ENCODE data around the gene PUM2. TPM values are rescaled to one million over a fixed set of nuclear protein-coding genes. Genes with fewer than 3 reads are reported as not detected.

Gene PUM2
- total and polyA plus RNA-seq, 2 of the 13 experiments (the other 11 are each of a cell fraction or from before 2014, with no cell fraction given): 69.6 to 69.8 TPM

DNA sequence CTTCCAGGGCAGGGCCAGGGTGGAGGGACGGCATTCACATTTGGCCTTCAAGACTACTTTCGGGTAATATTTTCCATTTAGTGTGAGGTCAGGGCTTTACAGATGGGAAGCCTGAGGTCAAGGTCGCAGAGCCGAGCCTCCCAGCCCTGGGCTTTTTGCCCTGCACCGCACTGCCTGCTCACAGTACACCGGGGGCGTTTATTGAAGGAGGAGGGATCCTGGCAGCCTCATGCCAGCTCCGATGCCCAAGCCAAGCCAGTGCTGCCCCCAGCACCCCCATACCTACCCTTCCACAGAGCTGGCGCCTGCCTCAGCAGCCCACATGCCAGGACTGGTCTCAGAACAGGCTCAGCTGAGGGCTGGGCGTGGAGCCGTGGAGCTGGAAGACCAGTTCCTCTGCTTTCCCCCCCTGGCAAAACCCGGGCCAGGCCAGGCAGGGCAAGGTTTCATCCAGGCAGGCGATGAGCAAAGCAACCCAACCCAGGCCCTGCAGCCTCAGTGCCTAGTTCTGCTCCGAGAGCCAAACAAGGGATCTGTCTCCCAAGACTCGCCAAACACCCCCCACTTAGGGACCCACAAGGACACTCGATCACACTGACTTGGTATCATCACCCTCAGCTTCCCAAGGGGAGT lies 137.7 kb downstream of the PUM2 start:
- no peaks in the 10 kb centered on the region; a peak in 1 of 5 replicates for H3K36me3 ChIP-seq (replicated peaks in 1 of 2; ENCODE audit: control insufficient read depth in 1 of 2, insufficient read depth in 2 of 2, low read length in 2 of 2)
- no peaks in the 10 kb centered on the region for H4K20me1 ChIP-seq (ENCODE audit: insufficient read depth, low read length)
- H3K4me1 ChIP-seq (ENCODE audit: insufficient read depth, low read length): peaks cover 100% of the 10 kb centered on the region
- peak overlapping the region; percentile 74 for H3K4me2 ChIP-seq (ENCODE audit: low read depth, low read length)
- H3K79me2 ChIP-seq (ENCODE audit: insufficient read depth, low read length): peaks cover 41% of the 10 kb centered on the region
- BruUV-seq (replicated peaks): no TSS peak
- H3K4me3 ChIP-seq (replicated peaks in 1 of 3; ENCODE audit: insufficient read depth in 1 of 3, low read depth in 2 of 3, low read length in 3 of 3): peak overlapping the region in 1 of 3 experiments; percentile 39; a peak in 2 of 6 replicates
- no peak overlapping the region; the same call in none of the 2 replicates for H3K9ac ChIP-seq (ENCODE audit: insufficient read depth, low read depth, low read length)
- FAIRE-seq: no peak
- ChIA-PET POLR2A (interaction anchor here (1.0 to 3.3 kb wide), 8 partner anchors 8 to 33 kb away, joined by 3 to 59 read pairs (median 6); partner anchors contain the start of gene SDC1), CTCF (ENCODE audit: low intra/inter-chr PET ratio, low total read pairs) (no interaction called here)
- in situ Hi-C loops (cut with HindIII; ENCODE audit: extremely low pct_ligation_motif_present, low pct_unique_long_range_greater_than_20kb) (no loop called here), intact Hi-C loops (cut with micrococcal nuclease; ENCODE audit: unreplicated experiment) (loop anchor here (2.0 kb wide), 1 partner anchor 16 kb away; no protein-coding TSS in a partner anchor)
- H3K27me3 ChIP-seq (ENCODE audit: control insufficient read depth in 1 of 2, insufficient read depth in 2 of 2, low read length in 2 of 2): no peaks in the 10 kb centered on the region
- DNase-seq (ENCODE audit: low spot score): no peak
- ATAC-seq: peak; percentile 3
- H3K9me3 ChIP-seq (ENCODE audit: low read length): no peaks in the 10 kb centered on the region
- WGBS (ENCODE audit: low lambda C conversion rate): 46% methylated on average over 13 of the region's 16 CpGs
- H2AFZ ChIP-seq (ENCODE audit: low read length): no peak overlapping the region
- peak overlapping the region; percentile 83 for H3K27ac ChIP-seq (ENCODE audit: extremely low read length, insufficient read depth, low read length)
- no peak for TF ChIP-seq ZNF234 (CRISPR knock-in tag; conservative IDR thresholded peaks at IDR 0.05)
- TF ChIP-seq, protein P1, sequence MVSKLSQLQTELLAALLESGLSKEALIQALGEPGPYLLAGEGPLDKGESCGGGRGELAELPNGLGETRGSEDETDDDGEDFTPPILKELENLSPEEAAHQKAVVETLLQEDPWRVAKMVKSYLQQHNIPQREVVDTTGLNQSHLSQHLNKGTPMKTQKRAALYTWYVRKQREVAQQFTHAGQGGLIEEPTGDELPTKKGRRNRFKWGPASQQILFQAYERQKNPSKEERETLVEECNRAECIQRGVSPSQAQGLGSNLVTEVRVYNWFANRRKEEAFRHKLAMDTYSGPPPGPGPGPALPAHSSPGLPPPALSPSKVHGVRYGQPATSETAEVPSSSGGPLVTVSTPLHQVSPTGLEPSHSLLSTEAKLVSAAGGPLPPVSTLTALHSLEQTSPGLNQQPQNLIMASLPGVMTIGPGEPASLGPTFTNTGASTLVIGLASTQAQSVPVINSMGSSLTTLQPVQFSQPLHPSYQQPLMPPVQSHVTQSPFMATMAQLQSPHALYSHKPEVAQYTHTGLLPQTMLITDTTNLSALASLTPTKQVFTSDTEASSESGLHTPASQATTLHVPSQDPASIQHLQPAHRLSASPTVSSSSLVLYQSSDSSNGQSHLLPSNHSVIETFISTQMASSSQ (IDR thresholded peaks at IDR 0.05; ENCODE audit: low read depth): no peak
- TF ChIP-seq, protein P1 (CRISPR knock-in tag; IDR thresholded peaks at IDR 0.05; ENCODE audit: borderline replicate concordance): 0 out of 2 replicates have a peak, but pooled peaks have one; percentile 29
- TF ChIP-seq NFE2 (CRISPR knock-in tag; IDR thresholded peaks at IDR 0.05): no peak
- TF ChIP-seq ARHGAP35 (CRISPR knock-in tag; IDR thresholded peaks at IDR 0.05; ENCODE audit: borderline replicate concordance): no peak
- TF ChIP-seq NR2F6 (IDR thresholded peaks at IDR 0.05): peak; percentile 95
- peak; percentile 91 for TF ChIP-seq NR2F6 (CRISPR knock-in tag; IDR thresholded peaks at IDR 0.05)
- TF ChIP-seq ZKSCAN8 (CRISPR knock-in tag; IDR thresholded peaks at IDR 0.05; ENCODE audit: borderline replicate concordance): no peak
- TF ChIP-seq, protein P2, sequence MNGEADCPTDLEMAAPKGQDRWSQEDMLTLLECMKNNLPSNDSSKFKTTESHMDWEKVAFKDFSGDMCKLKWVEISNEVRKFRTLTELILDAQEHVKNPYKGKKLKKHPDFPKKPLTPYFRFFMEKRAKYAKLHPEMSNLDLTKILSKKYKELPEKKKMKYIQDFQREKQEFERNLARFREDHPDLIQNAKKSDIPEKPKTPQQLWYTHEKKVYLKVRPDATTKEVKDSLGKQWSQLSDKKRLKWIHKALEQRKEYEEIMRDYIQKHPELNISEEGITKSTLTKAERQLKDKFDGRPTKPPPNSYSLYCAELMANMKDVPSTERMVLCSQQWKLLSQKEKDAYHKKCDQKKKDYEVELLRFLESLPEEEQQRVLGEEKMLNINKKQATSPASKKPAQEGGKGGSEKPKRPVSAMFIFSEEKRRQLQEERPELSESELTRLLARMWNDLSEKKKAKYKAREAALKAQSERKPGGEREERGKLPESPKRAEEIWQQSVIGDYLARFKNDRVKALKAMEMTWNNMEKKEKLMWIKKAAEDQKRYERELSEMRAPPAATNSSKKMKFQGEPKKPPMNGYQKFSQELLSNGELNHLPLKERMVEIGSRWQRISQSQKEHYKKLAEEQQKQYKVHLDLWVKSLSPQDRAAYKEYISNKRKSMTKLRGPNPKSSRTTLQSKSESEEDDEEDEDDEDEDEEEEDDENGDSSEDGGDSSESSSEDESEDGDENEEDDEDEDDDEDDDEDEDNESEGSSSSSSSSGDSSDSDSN (CRISPR knock-in tag; IDR thresholded peaks at IDR 0.05): peak; percentile 5
- no peak for TF ChIP-seq ZNF879 (CRISPR knock-in tag; IDR thresholded peaks at IDR 0.05)
- no peak for TF ChIP-seq ZNF121 (CRISPR knock-in tag; IDR thresholded peaks at IDR 0.05)
- TF ChIP-seq SP5 (CRISPR knock-in tag; IDR thresholded peaks at IDR 0.05; ENCODE audit: borderline replicate concordance, low read depth): no peak; the same call in 1 of the 2 replicates
- TF ChIP-seq ZFP82 (CRISPR knock-in tag; IDR thresholded peaks at IDR 0.05; ENCODE audit: borderline replicate concordance): peak; percentile 41; the same call in 1 of the 2 replicates
- 0 out of 2 replicates have a peak, but pooled peaks have one; percentile 3 for TF ChIP-seq ZNF430 (CRISPR knock-in tag; IDR thresholded peaks at IDR 0.05)
- TF ChIP-seq BORCS8-MEF2B (CRISPR knock-in tag; IDR thresholded peaks at IDR 0.05): peak; percentile 47; the same call in 1 of the 2 replicates
- no peak for TF ChIP-seq ZBTB7A (CRISPR knock-in tag; IDR thresholded peaks at IDR 0.05)
- peak; percentile 85 for TF ChIP-seq SALL1 (CRISPR knock-in tag; IDR thresholded peaks at IDR 0.05)
- peak; percentile 68 for TF ChIP-seq NRL (CRISPR knock-in tag; IDR thresholded peaks at IDR 0.05; ENCODE audit: borderline replicate concordance)
- no peak for TF ChIP-seq HCFC1 (IDR thresholded peaks at IDR 0.05; ENCODE audit: low read depth, low read length)
- TF ChIP-seq TBL1XR1 (IDR thresholded peaks at IDR 0.05; ENCODE audit: borderline replicate concordance, low read length, partially characterized antibody): no peak
